HCT116 (cell line): ENCODE results near the gene KISS1R. TPM values are rescaled to one million over a fixed set of nuclear protein-coding genes. Genes with fewer than 3 reads are reported as not detected.

ENCODE experiments used
- ATAC-seq: fragments of 200-7000 bp; cut with Tn5 transposase; 2 replicates; pipeline ENCODE4 v1.9.1; 2020; ENCODE audit warnings: mild to moderate bottlenecking, moderate library complexity
- BruUV-seq: library from RNA; stranded (reverse); fragments of 400-500 nt; replicated peaks from 2 replicates; lab custom pipeline; 2021; lab: Mats Ljungman, UMichigan
- CTCF ChIA-PET: fragments of 300-600 bp; sonication (Branson Sonifier 250); formaldehyde crosslinking; loops from one replicate; lab custom pipeline; 2021; ENCODE audit warnings: antibody characterized with exemption; lab: Charles Lee
- POLR2A ChIA-PET: fragments of 300-600, 350-600 bp; sonication (Branson Sonifier 250); formaldehyde crosslinking; loops from one replicate; lab custom pipeline; 2021; ENCODE audit warnings: antibody characterized with exemption; lab: Charles Lee
- RAD21 ChIA-PET, 2 experiments: fragments of 300-600 bp; sonication (Branson Sonifier 250); formaldehyde crosslinking; loops; one replicate each; lab custom pipeline; 2023; ENCODE audit warnings: low total read pairs in 2 of 2; ENCODE audit not compliant: uncharacterized antibody in 2 of 2, unreplicated experiment in 2 of 2, low non-redundant PET in 1 of 2; lab: Charles Lee
- DNase-seq: peaks from one replicate; pipeline ENCODE4 v3.0.0-alpha.2; 2010; ENCODE audit warnings: low read depth, low spot score
- H2AFZ ChIP-seq: fragments of 200-600 bp; shearing (Covaris generic), sonication (generic); 2 replicates; pipeline ENCODE4 v1.6.1; 2017; ENCODE audit warnings: low read depth, mixed run types, mixed read lengths, antibody characterized with exemption, low read length; ENCODE audit not compliant: poor library complexity, severe bottlenecking
- H3K27ac ChIP-seq: 2 replicates; pipeline ENCODE4 v1.5.1; 2012; ENCODE audit warnings: low read depth, low read length
- H3K27me3 ChIP-seq: fragments of 200-600 bp; sonication (generic); 2 replicates; pipeline ENCODE4 v1.6.1; 2016; ENCODE audit warnings: mixed run types, low read length, mixed read lengths; ENCODE audit not compliant: insufficient read depth
- H3K36me3 ChIP-seq, 2 experiments: fragments of 200-500 bp in 1 of 2; fragments of 200-600 bp in 1 of 2; sonication (Bioruptor generic) in 1 of 2; sonication (generic) in 1 of 2; 2 replicates each; pipeline versions ENCODE4 v1.5.1 to v1.6.1; 2014 to 2016; ENCODE audit warnings: low read length in 2 of 2, inconsistent platforms in 1 of 2, mixed read lengths in 1 of 2, mixed run types in 1 of 2; ENCODE audit not compliant: insufficient read depth in 2 of 2, control insufficient read depth in 1 of 2
- H3K4me1 ChIP-seq, 2 experiments: fragments of 200-600 bp in 1 of 2; sonication (generic) in 1 of 2; 2 replicates each; pipeline versions ENCODE4 v1.5.1 to v1.6.1; 2012 to 2017; ENCODE audit warnings: low read length in 2 of 2, inconsistent platforms in 1 of 2, mild to moderate bottlenecking in 1 of 2, mixed read lengths in 1 of 2, mixed run types in 1 of 2, moderate library complexity in 1 of 2; ENCODE audit not compliant: insufficient read depth in 2 of 2, control insufficient read depth in 1 of 2
- H3K4me2 ChIP-seq: fragments of 200-600 bp; sonication (generic); 2 replicates; pipeline ENCODE4 v1.6.1; 2017; ENCODE audit warnings: mixed run types, low read length, mixed read lengths
- H3K4me3 ChIP-seq, 2 experiments: fragments of 200-600 bp in 1 of 2; sonication (generic) in 1 of 2; replicated peaks in 1 of 2; 2 replicates each; pipeline ENCODE4 v1.5.1; 2011 to 2016; ENCODE audit warnings: low read length in 2 of 2, control low read depth in 1 of 2, low read depth in 1 of 2, mild to moderate bottlenecking in 1 of 2, mixed read lengths in 1 of 2, mixed run types in 1 of 2
- H3K79me2 ChIP-seq: fragments of 200-600 bp; sonication (generic); 2 replicates; pipeline ENCODE4 v1.6.1; 2017; ENCODE audit warnings: mild to moderate bottlenecking, mixed run types, low read length, moderate library complexity, mixed read lengths; ENCODE audit not compliant: insufficient read depth
- H3K9ac ChIP-seq: fragments of 200-600 bp; sonication (generic); 2 replicates; pipeline ENCODE4 v1.6.1; 2016; ENCODE audit warnings: low read length, mixed read lengths
- H3K9me2 ChIP-seq: fragments of 200-600 bp; sonication (generic), shearing (Covaris generic); 2 replicates; pipeline ENCODE4 v1.6.1; 2017; ENCODE audit warnings: mixed run types, mild to moderate bottlenecking, moderate library complexity; ENCODE audit not compliant: insufficient read depth
- H3K9me3 ChIP-seq, 2 experiments: fragments of 200-500 bp in 1 of 2; fragments of 200-600 bp in 1 of 2; sonication (Bioruptor generic) in 1 of 2; sonication (generic) in 1 of 2; 2 replicates each; pipeline ENCODE4 v1.6.1; 2014 to 2017; ENCODE audit warnings: low read length in 2 of 2, mixed read lengths in 2 of 2, inconsistent platforms in 1 of 2, low read depth in 1 of 2, mild to moderate bottlenecking in 1 of 2, mixed run types in 1 of 2, moderate library complexity in 1 of 2; ENCODE audit not compliant: control insufficient read depth in 1 of 2, insufficient read depth in 1 of 2
- H4K20me1 ChIP-seq: fragments of 200-600 bp; sonication (generic), shearing (Covaris generic); 2 replicates; pipeline ENCODE4 v1.6.1; 2017; ENCODE audit warnings: mixed run types, mild to moderate bottlenecking, moderate library complexity; ENCODE audit not compliant: insufficient read depth
- CBX3 ChIP-seq: IDR thresholded peaks from 2 replicates; pipeline ENCODE4 v1.6.1; 2012; ENCODE audit warnings: low read depth
- CEBPB ChIP-seq: IDR thresholded peaks from 2 replicates; pipeline ENCODE4 v1.6.1; 2012; ENCODE audit warnings: low read depth
- CTCF ChIP-seq, 3 experiments: fragments of 200-600 bp in 1 of 3; sonication (generic) in 1 of 3; IDR thresholded peaks in 2 of 3; conservative IDR thresholded peaks in 1 of 3; 2 replicates each; pipeline ENCODE4 v1.5.1; 2012 to 2017; ENCODE audit warnings: low read depth in 2 of 3, low read length in 2 of 3, antibody characterized with exemption in 1 of 3, borderline replicate concordance in 1 of 3, control low read depth in 1 of 3, mild to moderate bottlenecking in 1 of 3, mixed read lengths in 1 of 3, mixed run types in 1 of 3, moderate library complexity in 1 of 3; ENCODE audit not compliant: insufficient read depth in 1 of 3
- EGR1 ChIP-seq: IDR thresholded peaks from 2 replicates; pipeline ENCODE4 v1.6.1; 2012; ENCODE audit warnings: low read depth
- ELF1 ChIP-seq: IDR thresholded peaks from 2 replicates; pipeline ENCODE4 v1.6.1; 2012; ENCODE audit warnings: low read depth, borderline replicate concordance
- EZH2 ChIP-seq: fragments of 200-600 bp; sonication (generic); IDR thresholded peaks from 2 replicates; pipeline ENCODE4 v1.6.1; 2017; ENCODE audit warnings: antibody characterized with exemption, mixed run types
- EZH2phosphoT487 ChIP-seq: fragments of 200-600 bp; IDR thresholded peaks from 2 replicates; pipeline ENCODE4 v1.6.1; 2018; ENCODE audit warnings: antibody characterized with exemption, borderline replicate concordance
- FOSL1 ChIP-seq: IDR thresholded peaks from 2 replicates; pipeline ENCODE4 v1.6.1; 2012; ENCODE audit warnings: low read depth
- JUND ChIP-seq: IDR thresholded peaks from 2 replicates; pipeline ENCODE4 v1.6.1; 2012
- POLR2AphosphoS5 ChIP-seq: IDR thresholded peaks from 2 replicates; pipeline ENCODE4 v1.6.1; 2011; ENCODE audit warnings: mild to moderate bottlenecking, low read depth, low read length, moderate library complexity
- RAD21 ChIP-seq: IDR thresholded peaks from 2 replicates; pipeline ENCODE4 v1.6.1; 2012; ENCODE audit warnings: low read depth, mild to moderate bottlenecking
- REST ChIP-seq: IDR thresholded peaks from 2 replicates; pipeline ENCODE4 v1.6.1; 2012; ENCODE audit warnings: low read depth
- SIN3A ChIP-seq: IDR thresholded peaks from 2 replicates; pipeline ENCODE4 v1.6.1; 2012; ENCODE audit warnings: low read depth
- SP1 ChIP-seq: IDR thresholded peaks from 2 replicates; pipeline ENCODE4 v1.6.1; 2012; ENCODE audit warnings: low read depth
- TCF7L2 ChIP-seq: IDR thresholded peaks from 2 replicates; pipeline ENCODE4 v1.7.0; 2011; ENCODE audit warnings: borderline replicate concordance, inconsistent platforms; ENCODE audit not compliant: insufficient read depth, insufficient read length; ENCODE audit errors: extremely low read depth
- YY1 ChIP-seq: IDR thresholded peaks from 2 replicates; pipeline ENCODE4 v1.6.1; 2011; ENCODE audit warnings: low read length, low read depth, moderate library complexity, mild to moderate bottlenecking; ENCODE audit not compliant: insufficient replicate concordance; ENCODE audit errors: extremely low read depth
- ZBTB33 ChIP-seq: IDR thresholded peaks from 2 replicates; pipeline ENCODE4 v1.6.1; 2011; ENCODE audit warnings: mild to moderate bottlenecking, low read length, moderate library complexity; ENCODE audit not compliant: insufficient replicate concordance; ENCODE audit errors: extremely low read depth
- ZFX ChIP-seq: fragments of 450-650 bp; IDR thresholded peaks from 2 replicates; pipeline ENCODE4 v1.6.1; 2017
- ZNF274 ChIP-seq: fragments of 200-500 bp; sonication (Bioruptor generic); IDR thresholded peaks from 2 replicates; pipeline ENCODE4 v1.6.1; 2014; ENCODE audit warnings: mild to moderate bottlenecking, low read depth, low read length, inconsistent platforms
- intact Hi-C: fragments of 100-400 bp; cut with micrococcal nuclease; formaldehyde crosslinking; loops from 2 replicates; pipeline ENCODE4 v1.10.0; 2022
- total RNA-seq: library from RNA; stranded (reverse); gene quantifications from one replicate; pipeline ENCODE4 v1.2.1, GENCODE V29; 2021; ENCODE audit not compliant: unreplicated experiment
- TF ChIP-seq, protein P1 (sequence below): IDR thresholded peaks from 2 replicates; pipeline ENCODE4 v1.6.1; 2012

KISS1R gene
- total RNA-seq, 1 experiment from 2014 or later: 5.9 TPM

DNA sequence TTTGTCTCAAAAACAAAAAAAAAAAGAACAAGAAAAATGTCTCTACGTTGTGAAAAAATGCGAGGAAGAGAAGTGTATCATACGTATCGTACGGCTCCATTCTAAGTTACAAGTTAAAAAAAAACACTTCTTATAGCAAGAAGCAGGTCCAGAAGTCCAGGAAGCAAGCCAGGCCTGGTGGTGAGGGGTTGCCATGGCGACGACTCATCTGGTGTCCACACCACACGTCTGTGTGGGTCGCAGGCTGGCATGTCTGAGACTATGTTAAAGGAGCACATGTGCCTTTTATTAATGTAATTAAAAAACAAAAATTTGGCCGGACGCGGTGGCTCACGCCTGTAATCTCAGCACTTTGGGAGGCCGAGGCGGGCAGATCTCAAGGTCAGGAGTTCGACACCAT lies 30.1 kb upstream of the KISS1R start:
- Histone ChIP-seq H3K4me1 (peaks cover 20 to 25% of the 10 kb centered on the region in 2 experiments), H3K4me3 (no peak overlapping the region), H3K9me3 (no peaks in the 10 kb centered on the region), H3K27me3 (no peaks in the 10 kb centered on the region), H3K79me2 (peaks cover 8% of the 10 kb centered on the region; the same call in 1 of the 2 replicates), H3K4me2 (no peak overlapping the region), H3K9me2 (no peaks in the 10 kb centered on the region), H3K36me3 (peaks cover 9 to 26% of the 10 kb centered on the region in 2 experiments; a peak in 3 of 4 replicates), H3K27ac (no peak overlapping the region), H3K9ac (no peak overlapping the region), H4K20me1 (no peaks in the 10 kb centered on the region), H2AFZ (no peak overlapping the region)
- intact Hi-C loops: no loop called here
- RAD21 ChIA-PET: no interaction called here
- TF ChIP-seq JUND (no peak), SP1 (no peak), EZH2phosphoT487 (no peak), POLR2AphosphoS5 (no peak), TCF7L2 (no peak), CEBPB (no peak), EZH2 (no peak), ZNF274 (no peak), SIN3A (no peak), ZFX (no peak), EGR1 (no peak), YY1 (no peak), ELF1 (no peak), REST (no peak), ZBTB33 (no peak), FOSL1 (no peak), RAD21 (no peak), CBX3 (no peak), CTCF (IDR thresholded peaks at IDR 0.05 in 2 of 3, conservative IDR thresholded peaks at IDR 0.05 in 1 of 3; ENCODE audit: borderline replicate concordance in 1 of 3, insufficient read depth in 1 of 3, low read depth in 2 of 3, low read length in 2 of 3) (no peak)
- TF ChIP-seq, protein P1, sequence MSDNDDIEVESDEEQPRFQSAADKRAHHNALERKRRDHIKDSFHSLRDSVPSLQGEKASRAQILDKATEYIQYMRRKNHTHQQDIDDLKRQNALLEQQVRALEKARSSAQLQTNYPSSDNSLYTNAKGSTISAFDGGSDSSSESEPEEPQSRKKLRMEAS: no peak
- CTCF ChIA-PET: no interaction called here
- ATAC-seq (no peak), DNase-seq (no peak)
- no TSS peak for BruUV-seq
- POLR2A ChIA-PET: no interaction called here
